HCT116 (cell line): ENCODE measurements around the gene SOX6. TPM values are rescaled to one million over a fixed set of nuclear protein-coding genes. Genes with fewer than 3 reads are reported as not detected.

Experiments
- ATAC-seq: fragments of 200-7000 bp; cut with Tn5 transposase; 2 replicates; pipeline ENCODE4 v1.9.1; 2020; ENCODE audit warnings: mild to moderate bottlenecking, moderate library complexity
- BruUV-seq: library from RNA; stranded (reverse); fragments of 400-500 nt; replicated peaks from 2 replicates; lab custom pipeline; 2021; lab: Mats Ljungman, UMichigan
- CTCF ChIA-PET: fragments of 300-600 bp; sonication (Branson Sonifier 250); formaldehyde crosslinking; loops from one replicate; lab custom pipeline; 2021; ENCODE audit warnings: antibody characterized with exemption; lab: Charles Lee
- POLR2A ChIA-PET: fragments of 300-600, 350-600 bp; sonication (Branson Sonifier 250); formaldehyde crosslinking; loops from one replicate; lab custom pipeline; 2021; ENCODE audit warnings: antibody characterized with exemption; lab: Charles Lee
- RAD21 ChIA-PET, 2 experiments: fragments of 300-600 bp; sonication (Branson Sonifier 250); formaldehyde crosslinking; loops; one replicate each; lab custom pipeline; 2023; ENCODE audit warnings: low total read pairs in 2 of 2; ENCODE audit not compliant: uncharacterized antibody in 2 of 2, unreplicated experiment in 2 of 2, low non-redundant PET in 1 of 2; lab: Charles Lee
- DNase-seq: peaks from one replicate; pipeline ENCODE4 v3.0.0-alpha.2; 2010; ENCODE audit warnings: low read depth, low spot score
- H2AFZ ChIP-seq: fragments of 200-600 bp; shearing (Covaris generic), sonication (generic); 2 replicates; pipeline ENCODE4 v1.6.1; 2017; ENCODE audit warnings: low read depth, mixed run types, mixed read lengths, antibody characterized with exemption, low read length; ENCODE audit not compliant: poor library complexity, severe bottlenecking
- H3K27ac ChIP-seq: 2 replicates; pipeline ENCODE4 v1.5.1; 2012; ENCODE audit warnings: low read depth, low read length
- H3K27me3 ChIP-seq: fragments of 200-600 bp; sonication (generic); 2 replicates; pipeline ENCODE4 v1.6.1; 2016; ENCODE audit warnings: mixed run types, low read length, mixed read lengths; ENCODE audit not compliant: insufficient read depth
- H3K36me3 ChIP-seq, 2 experiments: fragments of 200-500 bp in 1 of 2; fragments of 200-600 bp in 1 of 2; sonication (Bioruptor generic) in 1 of 2; sonication (generic) in 1 of 2; 2 replicates each; pipeline versions ENCODE4 v1.5.1 to v1.6.1; 2014 to 2016; ENCODE audit warnings: low read length in 2 of 2, inconsistent platforms in 1 of 2, mixed read lengths in 1 of 2, mixed run types in 1 of 2; ENCODE audit not compliant: insufficient read depth in 2 of 2, control insufficient read depth in 1 of 2
- H3K4me1 ChIP-seq, 2 experiments: fragments of 200-600 bp in 1 of 2; sonication (generic) in 1 of 2; 2 replicates each; pipeline versions ENCODE4 v1.5.1 to v1.6.1; 2012 to 2017; ENCODE audit warnings: low read length in 2 of 2, inconsistent platforms in 1 of 2, mild to moderate bottlenecking in 1 of 2, mixed read lengths in 1 of 2, mixed run types in 1 of 2, moderate library complexity in 1 of 2; ENCODE audit not compliant: insufficient read depth in 2 of 2, control insufficient read depth in 1 of 2
- H3K4me2 ChIP-seq: fragments of 200-600 bp; sonication (generic); 2 replicates; pipeline ENCODE4 v1.6.1; 2017; ENCODE audit warnings: mixed run types, low read length, mixed read lengths
- H3K4me3 ChIP-seq, 2 experiments: fragments of 200-600 bp in 1 of 2; sonication (generic) in 1 of 2; replicated peaks in 1 of 2; 2 replicates each; pipeline ENCODE4 v1.5.1; 2011 to 2016; ENCODE audit warnings: low read length in 2 of 2, control low read depth in 1 of 2, low read depth in 1 of 2, mild to moderate bottlenecking in 1 of 2, mixed read lengths in 1 of 2, mixed run types in 1 of 2
- H3K79me2 ChIP-seq: fragments of 200-600 bp; sonication (generic); 2 replicates; pipeline ENCODE4 v1.6.1; 2017; ENCODE audit warnings: mild to moderate bottlenecking, mixed run types, low read length, moderate library complexity, mixed read lengths; ENCODE audit not compliant: insufficient read depth
- H3K9ac ChIP-seq: fragments of 200-600 bp; sonication (generic); 2 replicates; pipeline ENCODE4 v1.6.1; 2016; ENCODE audit warnings: low read length, mixed read lengths
- H3K9me2 ChIP-seq: fragments of 200-600 bp; sonication (generic), shearing (Covaris generic); 2 replicates; pipeline ENCODE4 v1.6.1; 2017; ENCODE audit warnings: mixed run types, mild to moderate bottlenecking, moderate library complexity; ENCODE audit not compliant: insufficient read depth
- H3K9me3 ChIP-seq, 2 experiments: fragments of 200-500 bp in 1 of 2; fragments of 200-600 bp in 1 of 2; sonication (Bioruptor generic) in 1 of 2; sonication (generic) in 1 of 2; 2 replicates each; pipeline ENCODE4 v1.6.1; 2014 to 2017; ENCODE audit warnings: low read length in 2 of 2, mixed read lengths in 2 of 2, inconsistent platforms in 1 of 2, low read depth in 1 of 2, mild to moderate bottlenecking in 1 of 2, mixed run types in 1 of 2, moderate library complexity in 1 of 2; ENCODE audit not compliant: control insufficient read depth in 1 of 2, insufficient read depth in 1 of 2
- H4K20me1 ChIP-seq: fragments of 200-600 bp; sonication (generic), shearing (Covaris generic); 2 replicates; pipeline ENCODE4 v1.6.1; 2017; ENCODE audit warnings: mixed run types, mild to moderate bottlenecking, moderate library complexity; ENCODE audit not compliant: insufficient read depth
- CEBPB ChIP-seq: IDR thresholded peaks from 2 replicates; pipeline ENCODE4 v1.6.1; 2012; ENCODE audit warnings: low read depth
- CTCF ChIP-seq, 3 experiments: fragments of 200-600 bp in 1 of 3; sonication (generic) in 1 of 3; IDR thresholded peaks in 2 of 3; conservative IDR thresholded peaks in 1 of 3; 2 replicates each; pipeline ENCODE4 v1.5.1; 2012 to 2017; ENCODE audit warnings: low read depth in 2 of 3, low read length in 2 of 3, antibody characterized with exemption in 1 of 3, borderline replicate concordance in 1 of 3, control low read depth in 1 of 3, mild to moderate bottlenecking in 1 of 3, mixed read lengths in 1 of 3, mixed run types in 1 of 3, moderate library complexity in 1 of 3; ENCODE audit not compliant: insufficient read depth in 1 of 3
- ELF1 ChIP-seq: IDR thresholded peaks from 2 replicates; pipeline ENCODE4 v1.6.1; 2012; ENCODE audit warnings: low read depth, borderline replicate concordance
- FOSL1 ChIP-seq: IDR thresholded peaks from 2 replicates; pipeline ENCODE4 v1.6.1; 2012; ENCODE audit warnings: low read depth
- POLR2AphosphoS5 ChIP-seq: IDR thresholded peaks from 2 replicates; pipeline ENCODE4 v1.6.1; 2011; ENCODE audit warnings: mild to moderate bottlenecking, low read depth, low read length, moderate library complexity
- SIN3A ChIP-seq: IDR thresholded peaks from 2 replicates; pipeline ENCODE4 v1.6.1; 2012; ENCODE audit warnings: low read depth
- SP1 ChIP-seq: IDR thresholded peaks from 2 replicates; pipeline ENCODE4 v1.6.1; 2012; ENCODE audit warnings: low read depth
- TCF7L2 ChIP-seq: IDR thresholded peaks from 2 replicates; pipeline ENCODE4 v1.7.0; 2011; ENCODE audit warnings: borderline replicate concordance, inconsistent platforms; ENCODE audit not compliant: insufficient read depth, insufficient read length; ENCODE audit errors: extremely low read depth
- ZNF274 ChIP-seq: fragments of 200-500 bp; sonication (Bioruptor generic); IDR thresholded peaks from 2 replicates; pipeline ENCODE4 v1.6.1; 2014; ENCODE audit warnings: mild to moderate bottlenecking, low read depth, low read length, inconsistent platforms
- intact Hi-C: fragments of 100-400 bp; cut with micrococcal nuclease; formaldehyde crosslinking; loops from 2 replicates; pipeline ENCODE4 v1.10.0; 2022
- total RNA-seq: library from RNA; stranded (reverse); gene quantifications from one replicate; pipeline ENCODE4 v1.2.1, GENCODE V29; 2021; ENCODE audit not compliant: unreplicated experiment

Gene SOX6
- total RNA-seq, 1 experiment from 2014 or later = 0.81 TPM

- no peaks in the 10 kb centered on the region for H3K36me3 ChIP-seq
- POLR2A ChIA-PET = no interaction called here
- no peak overlapping the region for H2AFZ ChIP-seq
- no peak overlapping the region for H3K4me3 ChIP-seq
- no peak for DNase-seq
- intact Hi-C loops = no loop called here
- no peak for ATAC-seq
- H3K9ac ChIP-seq = no peak overlapping the region
- H3K4me1 ChIP-seq = no peaks in the 10 kb centered on the region
- peaks cover 18% of the 10 kb centered on the region; the same call in 1 of the 2 replicates for H3K27me3 ChIP-seq
- CTCF ChIA-PET = no interaction called here
- TF ChIP-seq CEBPB (no peak), FOSL1 (no peak), ELF1 (no peak), ZNF274 (no peak), TCF7L2 (no peak), POLR2AphosphoS5 (no peak), SP1 (no peak), CTCF (IDR thresholded peaks at IDR 0.05 in 2 of 3, conservative IDR thresholded peaks at IDR 0.05 in 1 of 3; ENCODE audit: borderline replicate concordance in 1 of 3, insufficient read depth in 1 of 3, low read depth in 2 of 3, low read length in 2 of 3) (no peak), SIN3A (no peak)
- H3K27ac ChIP-seq = no peak overlapping the region
- no peak overlapping the region for H3K4me2 ChIP-seq
- no peaks in the 10 kb centered on the region for H3K9me3 ChIP-seq
- RAD21 ChIA-PET = no interaction called here
- H4K20me1 ChIP-seq = no peaks in the 10 kb centered on the region
- no peaks in the 10 kb centered on the region for H3K9me2 ChIP-seq
- no peaks in the 10 kb centered on the region for H3K79me2 ChIP-seq
- no TSS peak for BruUV-seq
Observed at GRCh38 chr11:16311831-16312230, 44.5 kb downstream of the SOX6 start.
